Caco-2 (cell line): ENCODE results near the gene ARFGEF2. TPM values are rescaled to one million over a fixed set of nuclear protein-coding genes. Genes with fewer than 3 reads are reported as not detected.
"Not testable (repeated sequence)": the region's sequence is repeated elsewhere in the genome, so short reads cannot be mapped to it uniquely, and the experiment has no call there.

Experiments
- BruUV-seq: library from RNA; stranded (reverse); fragments of 400-500 nt; replicated peaks from 2 replicates; lab custom pipeline; 2021; lab: Mats Ljungman, UMichigan
- CTCF ChIA-PET: fragments of 300-600 bp; sonication (Branson Sonifier 250); formaldehyde crosslinking; loops from one replicate; lab custom pipeline; 2022; ENCODE audit warnings: antibody characterized with exemption; lab: Charles Lee
- POLR2A ChIA-PET: fragments of 300-600 bp; sonication (Branson Sonifier 250); formaldehyde crosslinking; loops from one replicate; lab custom pipeline; 2022; ENCODE audit warnings: antibody characterized with exemption; lab: Charles Lee
- DNase-seq, 2 experiments: peaks; one replicate each; pipeline versions ENCODE4 v3.0.0 to v3.0.0-alpha.2; 2020 to 2022
- H3K27me3 ChIP-seq: replicated peaks from 2 replicates; pipeline ENCODE4 v1.6.0; 2011; ENCODE audit warnings: low read length; ENCODE audit not compliant: control insufficient read depth, insufficient read depth
- H3K36me3 ChIP-seq: 2 replicates; pipeline ENCODE4 v1.5.1; 2011; ENCODE audit warnings: low read length; ENCODE audit not compliant: control insufficient read depth, insufficient read depth
- H3K4me1 ChIP-seq: fragments of 250-450 bp; sonication (Bioruptor Pico); 2 replicates; pipeline ENCODE4 v1.5.1; 2020; ENCODE audit warnings: mild to moderate bottlenecking
- H3K4me3 ChIP-seq: 2 replicates; pipeline ENCODE4 v1.5.1; 2011; ENCODE audit warnings: low read depth, mild to moderate bottlenecking, control low read depth, low read length
- H3K9me3 ChIP-seq: fragments of 250-450 bp; sonication (Bioruptor Pico); 2 replicates; pipeline ENCODE4 v1.5.1; 2020; ENCODE audit warnings: mild to moderate bottlenecking, moderate library complexity
- H3K27ac Mint-ChIP-seq: one replicate; pipeline ENCODE4 v1.8.0; 2022; ENCODE audit warnings: mixed read lengths; ENCODE audit not compliant: unreplicated experiment
- H3K27me3 Mint-ChIP-seq: one replicate; pipeline ENCODE4 v1.8.0; 2022; ENCODE audit warnings: mixed read lengths; ENCODE audit not compliant: insufficient read depth, unreplicated experiment
- H3K36me3 Mint-ChIP-seq: one replicate; pipeline ENCODE4 v1.8.0; 2022; ENCODE audit warnings: mild to moderate bottlenecking, mixed read lengths; ENCODE audit not compliant: insufficient read depth, unreplicated experiment
- H3K4me1 Mint-ChIP-seq: one replicate; pipeline ENCODE4 v1.8.0; 2022; ENCODE audit warnings: low read depth, mixed read lengths; ENCODE audit not compliant: unreplicated experiment
- H3K4me3 Mint-ChIP-seq: one replicate; pipeline ENCODE4 v1.8.0; 2022; ENCODE audit warnings: mild to moderate bottlenecking, moderate library complexity, mixed read lengths; ENCODE audit not compliant: unreplicated experiment
- H3K9me3 Mint-ChIP-seq: one replicate; pipeline ENCODE4 v1.8.0; 2022; ENCODE audit warnings: mixed read lengths; ENCODE audit not compliant: unreplicated experiment
- CTCF ChIP-seq, 2 experiments: fragments of 200-600 bp in 1 of 2; IDR thresholded peaks; 1 replicate in 1 of 2; 2 replicates in 1 of 2; pipeline versions ENCODE4 v1.5.1 to v1.8.0; 2011 to 2022; ENCODE audit warnings: antibody characterized with exemption in 1 of 2, control low read depth in 1 of 2, inconsistent platforms in 1 of 2, low read depth in 1 of 2, low read length in 1 of 2, mild to moderate bottlenecking in 1 of 2, moderate library complexity in 1 of 2; ENCODE audit not compliant: insufficient read depth in 1 of 2, severe bottlenecking in 1 of 2, unreplicated experiment in 1 of 2
- intact Hi-C: fragments of 100-400 bp; cut with micrococcal nuclease; formaldehyde crosslinking; loops from one replicate; pipeline ENCODE4 v1.10.0; 2022; ENCODE audit not compliant: unreplicated experiment
- total RNA-seq: library from RNA; stranded (reverse); gene quantifications from 2 replicates; pipeline ENCODE4 v1.2.3, GENCODE V29; 2022

Gene ARFGEF2
- total RNA-seq, 1 experiment from 2014 or later = 78.8 TPM

GRCh38 chr20:49074521-49074920 is 153.0 kb downstream of the ARFGEF2 start:
- Histone ChIP-seq H3K9me3 (no peaks in the 10 kb centered on the region), H3K36me3 (peaks cover 11% of the 10 kb centered on the region), H3K4me3 (no peak overlapping the region), H3K4me1 (no peaks in the 10 kb centered on the region), H3K27me3 (no peaks in the 10 kb centered on the region)
- peaks cover 100% of the 10 kb centered on the region for H3K36me3 Mint-ChIP-seq
- H3K4me3 Mint-ChIP-seq = no peak overlapping the region
- no peaks in the 10 kb centered on the region for H3K4me1 Mint-ChIP-seq
- BruUV-seq = no TSS peak
- intact Hi-C loops = no loop called here
- DNase-seq = no peak
- no peaks in the 10 kb centered on the region for H3K9me3 Mint-ChIP-seq
- no peaks in the 10 kb centered on the region for H3K27me3 Mint-ChIP-seq
- ChIA-PET POLR2A (no interaction called here), CTCF (no interaction called here)
- no peak for TF ChIP-seq CTCF (IDR thresholded peaks at IDR 0.05; ENCODE audit: insufficient read depth in 1 of 2, low read depth in 1 of 2, low read length in 1 of 2, severe bottlenecking in 1 of 2, unreplicated experiment in 1 of 2)
- H3K27ac Mint-ChIP-seq = no peak overlapping the region

DNA sequence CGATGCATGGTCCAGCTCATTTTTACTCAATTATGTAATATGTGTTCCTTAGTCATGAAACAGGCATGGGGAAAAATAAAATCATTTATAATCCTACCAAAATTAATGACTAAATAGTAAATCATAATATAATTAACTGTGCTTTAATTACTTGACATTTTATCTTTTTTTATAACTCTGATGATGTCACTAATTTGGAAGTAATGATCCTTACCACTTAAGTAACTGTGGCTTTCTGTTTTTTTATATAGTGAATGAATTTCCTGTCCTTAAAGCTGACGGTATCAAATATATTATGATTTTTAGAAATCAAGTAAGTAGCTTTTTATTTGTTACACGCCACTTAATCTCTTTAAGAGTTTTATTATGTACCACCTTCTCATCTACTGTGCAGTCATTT is 156.8 kb downstream of the ARFGEF2 start:
- H3K4me3 ChIP-seq = no peak overlapping the region
- no peaks in the 10 kb centered on the region for H3K9me3 Mint-ChIP-seq
- no peaks in the 10 kb centered on the region for H3K4me1 ChIP-seq
- DNase-seq = no peak
- H3K4me3 Mint-ChIP-seq = no peak overlapping the region
- peaks cover 14% of the 10 kb centered on the region for H3K36me3 ChIP-seq
- ChIA-PET CTCF (no interaction called here), POLR2A (no interaction called here)
- intact Hi-C loops = no loop called here
- no peaks in the 10 kb centered on the region for H3K27me3 Mint-ChIP-seq
- no TSS peak for BruUV-seq
- no peak for TF ChIP-seq CTCF (IDR thresholded peaks at IDR 0.05; ENCODE audit: insufficient read depth in 1 of 2, low read depth in 1 of 2, low read length in 1 of 2, severe bottlenecking in 1 of 2, unreplicated experiment in 1 of 2)
- no peak overlapping the region for H3K27ac Mint-ChIP-seq
- H3K9me3 ChIP-seq = no peaks in the 10 kb centered on the region
- no peaks in the 10 kb centered on the region for H3K27me3 ChIP-seq
- peaks cover 100% of the 10 kb centered on the region for H3K36me3 Mint-ChIP-seq
- H3K4me1 Mint-ChIP-seq = no peaks in the 10 kb centered on the region

DNA sequence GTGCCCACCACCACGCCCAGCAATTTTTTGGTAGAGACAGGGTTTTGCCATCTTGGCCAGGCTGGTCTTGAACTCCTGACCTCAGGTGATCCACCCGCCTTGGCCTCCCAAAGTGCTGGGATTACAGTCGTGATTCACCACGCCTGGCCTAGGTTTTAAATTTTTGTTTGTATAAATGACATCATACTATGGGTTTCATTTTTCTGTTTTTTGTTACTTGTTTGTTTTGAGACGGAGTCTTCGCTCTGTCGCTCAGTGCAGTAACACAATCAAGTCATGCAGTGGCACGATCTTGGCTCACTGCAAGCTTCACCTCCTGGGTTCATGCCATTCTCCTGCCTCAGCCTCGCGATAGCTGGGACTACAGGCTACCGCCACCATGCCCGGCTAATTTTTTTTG is 160.8 kb downstream of the ARFGEF2 start:
- H3K4me3 Mint-ChIP-seq, H3K27me3 ChIP-seq, POLR2A ChIA-PET, H3K9me3 Mint-ChIP-seq, CTCF ChIA-PET, H3K4me3 ChIP-seq, intact Hi-C loops, H3K9me3 ChIP-seq, H3K27ac Mint-ChIP-seq, BruUV-seq, H3K4me1 ChIP-seq, DNase-seq, H3K4me1 Mint-ChIP-seq, H3K27me3 Mint-ChIP-seq: not testable (repeated sequence)
- H3K36me3 ChIP-seq = peaks cover 20% of the 10 kb centered on the region
- H3K36me3 Mint-ChIP-seq = peaks cover 100% of the 10 kb centered on the region

Other genes starting within 250 kb of the ARFGEF2 start
- 7.7 and 9.5 TPM in 2 replicates for gene PREX1, start 93.7 kb upstream of the ARFGEF2 start, total RNA-seq
- gene CSE1L, start 124.6 kb downstream of the ARFGEF2 start, total RNA-seq = 316 and 324 TPM in 2 replicates